ENCODE results near the gene ALG8.

Gene ALG8

DNA sequence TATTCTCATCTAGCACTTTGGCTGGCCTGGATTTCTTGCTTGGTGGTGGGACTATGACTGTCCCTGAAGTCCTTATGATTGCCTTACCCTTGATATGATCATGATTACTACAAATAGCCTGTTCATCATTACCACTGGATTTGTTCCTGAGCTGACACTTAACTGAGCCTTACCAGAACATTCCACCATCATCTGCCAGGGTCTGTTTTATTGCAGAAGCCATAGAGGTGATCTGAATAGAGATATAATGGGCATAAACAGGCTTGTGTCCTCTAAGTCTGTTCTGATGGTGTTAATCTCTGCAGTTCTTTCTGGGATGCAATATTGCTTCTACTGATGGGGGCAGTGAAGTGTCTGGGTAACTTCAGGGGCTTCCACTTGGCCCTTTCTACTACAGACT is 12.4 kb upstream of the ALG8 start:
- in situ Hi-C loops (cut with HindIII; ENCODE audit: low pct_ligation_motif_present, low sequenced_read_pairs): no loop called here

GRCh38 chr11:78150754-78151153 is 11.3 kb upstream of the ALG8 start:
- no peak for DNase-seq
- H3K27me3 ChIP-seq (replicated peaks): no peaks in the 10 kb centered on the region
- no peaks in the 10 kb centered on the region for H3K36me3 ChIP-seq (replicated peaks)
- no peak overlapping the region for H3K27ac ChIP-seq
- TF ChIP-seq, protein P1, sequence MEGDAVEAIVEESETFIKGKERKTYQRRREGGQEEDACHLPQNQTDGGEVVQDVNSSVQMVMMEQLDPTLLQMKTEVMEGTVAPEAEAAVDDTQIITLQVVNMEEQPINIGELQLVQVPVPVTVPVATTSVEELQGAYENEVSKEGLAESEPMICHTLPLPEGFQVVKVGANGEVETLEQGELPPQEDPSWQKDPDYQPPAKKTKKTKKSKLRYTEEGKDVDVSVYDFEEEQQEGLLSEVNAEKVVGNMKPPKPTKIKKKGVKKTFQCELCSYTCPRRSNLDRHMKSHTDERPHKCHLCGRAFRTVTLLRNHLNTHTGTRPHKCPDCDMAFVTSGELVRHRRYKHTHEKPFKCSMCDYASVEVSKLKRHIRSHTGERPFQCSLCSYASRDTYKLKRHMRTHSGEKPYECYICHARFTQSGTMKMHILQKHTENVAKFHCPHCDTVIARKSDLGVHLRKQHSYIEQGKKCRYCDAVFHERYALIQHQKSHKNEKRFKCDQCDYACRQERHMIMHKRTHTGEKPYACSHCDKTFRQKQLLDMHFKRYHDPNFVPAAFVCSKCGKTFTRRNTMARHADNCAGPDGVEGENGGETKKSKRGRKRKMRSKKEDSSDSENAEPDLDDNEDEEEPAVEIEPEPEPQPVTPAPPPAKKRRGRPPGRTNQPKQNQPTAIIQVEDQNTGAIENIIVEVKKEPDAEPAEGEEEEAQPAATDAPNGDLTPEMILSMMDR (IDR thresholded peaks at IDR 0.05; ENCODE audit: low read depth, low read length, missing control alignments): no peak
- in situ Hi-C loops (cut with HindIII; ENCODE audit: low pct_ligation_motif_present, low sequenced_read_pairs): no loop called here
- H3K4me3 ChIP-seq (ENCODE audit: low read depth, low read length): no peak overlapping the region

More for the DNA sequence above, 12.4 kb upstream of the ALG8 start:
- no peaks in the 10 kb centered on the region for H3K27me3 ChIP-seq (replicated peaks)
- no peak overlapping the region for H3K4me3 ChIP-seq (ENCODE audit: low read depth, low read length)
- H3K27ac ChIP-seq: no peak overlapping the region
- no peaks in the 10 kb centered on the region for H3K36me3 ChIP-seq (replicated peaks)
- TF ChIP-seq, protein P1 (IDR thresholded peaks at IDR 0.05; ENCODE audit: low read depth, low read length, missing control alignments): no peak
- DNase-seq: no peak

- no peak overlapping the region for H3K4me3 ChIP-seq (ENCODE audit: low read depth, low read length)
- TF ChIP-seq, protein P1 (IDR thresholded peaks at IDR 0.05; ENCODE audit: low read depth, low read length, missing control alignments): no peak
- H3K27ac ChIP-seq: no peak overlapping the region
- in situ Hi-C loops (cut with HindIII; ENCODE audit: low pct_ligation_motif_present, low sequenced_read_pairs): no loop called here
- H3K27me3 ChIP-seq (replicated peaks): no peaks in the 10 kb centered on the region
- no peak for DNase-seq
- H3K36me3 ChIP-seq (replicated peaks): no peaks in the 10 kb centered on the region
Observed at GRCh38 chr11:78150346-78150745, 10.9 kb upstream of the ALG8 start.

DNA sequence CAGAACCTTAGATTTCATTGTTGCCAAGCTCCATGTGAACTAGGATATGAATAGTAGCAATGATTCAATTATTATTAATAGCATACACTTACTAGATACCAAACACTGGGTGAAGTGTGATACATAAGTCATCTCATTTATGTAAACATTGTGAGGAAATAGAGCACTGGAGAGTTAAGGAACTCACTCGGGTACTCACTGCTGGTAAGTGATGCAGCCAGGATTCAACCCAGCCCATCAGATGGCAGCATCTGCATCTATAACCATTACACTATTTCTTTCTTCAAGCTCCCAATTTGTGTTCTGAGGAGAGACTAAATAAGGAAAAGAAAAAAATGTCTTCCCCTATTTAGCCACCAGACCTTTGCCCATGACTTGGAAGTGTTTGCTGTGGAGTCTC is 10.2 kb upstream of the ALG8 start:
- H3K4me3 ChIP-seq (ENCODE audit: low read depth, low read length): no peak overlapping the region
- H3K27ac ChIP-seq: no peak overlapping the region
- DNase-seq: peak; percentile 72
- in situ Hi-C loops (cut with HindIII; ENCODE audit: low pct_ligation_motif_present, low sequenced_read_pairs): no loop called here
- no peaks in the 10 kb centered on the region for H3K36me3 ChIP-seq (replicated peaks)
- TF ChIP-seq, protein P1 (IDR thresholded peaks at IDR 0.05; ENCODE audit: low read depth, low read length, missing control alignments): peak; percentile 56
- no peaks in the 10 kb centered on the region for H3K27me3 ChIP-seq (replicated peaks)

DNA sequence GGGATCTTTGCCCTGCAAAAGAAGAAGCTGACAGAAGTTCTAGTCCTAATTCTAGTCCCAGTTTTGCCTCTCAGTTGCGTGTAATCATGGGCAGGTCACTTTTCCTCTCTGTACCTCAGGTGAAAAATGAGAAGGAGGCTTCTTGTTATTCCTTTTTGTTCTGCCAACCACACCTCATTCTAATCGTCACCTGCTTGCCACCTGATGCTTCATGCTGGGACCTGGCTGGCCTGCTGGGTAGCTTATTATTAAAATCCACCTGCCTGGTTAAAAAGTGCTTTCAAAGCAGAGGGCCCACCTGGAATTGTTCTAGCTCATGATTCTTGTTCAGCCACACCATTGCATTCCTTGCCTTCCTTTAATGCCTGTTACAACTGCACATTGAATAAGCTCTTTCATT is 8.4 kb upstream of the ALG8 start:
- TF ChIP-seq, protein P1 (IDR thresholded peaks at IDR 0.05; ENCODE audit: low read depth, low read length, missing control alignments): no peak
- no peak for DNase-seq
- Histone ChIP-seq H3K4me3 (ENCODE audit: low read depth, low read length) (no peak overlapping the region), H3K36me3 (replicated peaks) (no peaks in the 10 kb centered on the region), H3K27ac (no peak overlapping the region), H3K27me3 (replicated peaks) (no peaks in the 10 kb centered on the region)
- in situ Hi-C loops (cut with HindIII; ENCODE audit: low pct_ligation_motif_present, low sequenced_read_pairs): no loop called here

DNA sequence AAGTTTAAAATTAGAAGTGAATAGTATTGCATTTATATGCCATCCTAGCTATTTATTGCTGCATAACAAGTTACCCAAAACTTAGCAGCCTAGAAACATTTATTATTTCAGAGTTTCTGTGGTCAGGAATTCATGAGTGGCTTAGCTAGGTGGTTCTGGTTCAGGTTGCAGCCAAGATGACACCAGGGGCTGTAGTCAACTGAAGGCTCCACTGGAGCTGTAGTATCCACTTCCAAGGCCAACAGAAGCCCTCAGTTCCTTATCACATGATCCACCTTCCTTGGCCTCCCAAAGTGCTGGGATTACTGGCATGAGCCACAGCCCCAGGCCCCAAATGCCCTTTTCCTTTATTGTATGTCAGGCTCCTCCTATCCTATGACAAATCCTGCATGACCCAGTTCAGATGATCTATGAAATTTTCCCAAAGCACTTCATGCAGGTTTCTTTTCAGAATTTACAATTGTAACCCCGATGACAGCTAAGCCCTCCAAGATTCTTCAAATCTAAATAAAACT is 6.1 kb upstream of the ALG8 start:
- Histone ChIP-seq H3K27ac (no peak overlapping the region), H3K36me3 (replicated peaks) (no peaks in the 10 kb centered on the region), H3K4me3 (ENCODE audit: low read depth, low read length) (no peak overlapping the region), H3K27me3 (replicated peaks) (no peaks in the 10 kb centered on the region)
- in situ Hi-C loops (cut with HindIII; ENCODE audit: low pct_ligation_motif_present, low sequenced_read_pairs): no loop called here
- no peak for DNase-seq
- TF ChIP-seq, protein P1 (IDR thresholded peaks at IDR 0.05; ENCODE audit: low read depth, low read length, missing control alignments): no peak
